ENCODE measurements around the gene MKNK1.
A peak's percentile ranks its signal among the peaks of the same experiment; 100 is the strongest.

MKNK1 gene

DNA sequence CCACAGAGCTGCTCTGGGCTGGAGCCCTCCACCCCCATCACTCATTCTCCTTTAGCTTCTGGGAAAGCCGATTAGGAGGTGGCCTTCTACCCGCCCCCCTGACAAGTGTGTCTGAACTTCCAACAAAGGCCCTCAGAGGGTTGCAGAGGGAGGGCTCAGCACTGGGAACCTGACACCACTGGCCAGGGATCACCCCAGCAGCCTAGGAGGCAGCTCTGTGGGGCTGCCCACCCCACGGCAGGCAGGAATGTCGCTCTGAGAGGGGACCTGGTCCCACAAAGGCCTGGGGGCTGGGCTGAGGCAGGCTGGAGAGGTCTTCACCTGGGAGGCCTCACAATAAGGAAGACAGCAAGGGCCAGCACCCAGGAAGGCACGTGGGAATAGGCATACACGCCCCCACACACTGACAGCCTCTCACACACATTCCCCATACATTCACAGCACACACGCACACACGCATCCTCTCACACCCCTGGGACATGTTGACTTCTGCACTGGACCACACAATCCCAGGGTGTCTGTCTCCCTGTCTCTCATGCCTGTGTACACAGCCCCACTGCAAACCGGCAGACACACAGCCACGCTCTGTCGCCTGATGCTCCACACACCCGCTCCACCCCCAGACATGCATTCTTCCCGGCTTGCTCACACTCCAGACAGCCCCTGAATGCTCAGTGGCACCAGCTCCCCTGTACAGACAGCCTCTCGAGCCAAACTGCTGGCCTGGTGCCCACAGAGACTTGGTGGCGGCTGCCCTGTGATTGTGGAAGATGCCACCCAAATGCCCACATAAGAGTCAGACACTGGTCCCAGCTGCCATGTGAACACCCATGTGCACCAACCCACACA is 83.8 kb downstream of the MKNK1 start:
- peak in 1 of 2 experiments; percentile 12 for DNase-seq

DNA sequence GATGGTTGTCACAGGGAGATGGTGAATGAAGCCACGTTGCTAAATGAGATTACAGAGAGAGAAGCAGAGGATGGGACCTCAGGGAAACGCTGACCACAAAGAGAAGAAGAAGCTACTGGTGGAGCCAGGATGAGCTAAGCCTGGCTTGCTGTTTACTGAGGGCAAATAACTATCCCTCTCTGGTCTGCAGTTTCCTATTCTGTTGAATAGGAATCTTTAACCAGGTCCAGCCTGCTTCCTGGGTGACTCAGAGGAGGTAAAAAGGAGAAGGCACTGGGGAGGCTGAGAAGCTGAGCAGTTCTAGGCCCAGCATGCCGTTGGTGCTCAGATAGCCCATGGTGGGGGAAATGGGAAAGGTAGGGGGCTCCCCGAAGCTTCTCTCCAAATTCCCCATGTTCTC is 84.9 kb downstream of the MKNK1 start:
- DNase-seq = no peak

DNA sequence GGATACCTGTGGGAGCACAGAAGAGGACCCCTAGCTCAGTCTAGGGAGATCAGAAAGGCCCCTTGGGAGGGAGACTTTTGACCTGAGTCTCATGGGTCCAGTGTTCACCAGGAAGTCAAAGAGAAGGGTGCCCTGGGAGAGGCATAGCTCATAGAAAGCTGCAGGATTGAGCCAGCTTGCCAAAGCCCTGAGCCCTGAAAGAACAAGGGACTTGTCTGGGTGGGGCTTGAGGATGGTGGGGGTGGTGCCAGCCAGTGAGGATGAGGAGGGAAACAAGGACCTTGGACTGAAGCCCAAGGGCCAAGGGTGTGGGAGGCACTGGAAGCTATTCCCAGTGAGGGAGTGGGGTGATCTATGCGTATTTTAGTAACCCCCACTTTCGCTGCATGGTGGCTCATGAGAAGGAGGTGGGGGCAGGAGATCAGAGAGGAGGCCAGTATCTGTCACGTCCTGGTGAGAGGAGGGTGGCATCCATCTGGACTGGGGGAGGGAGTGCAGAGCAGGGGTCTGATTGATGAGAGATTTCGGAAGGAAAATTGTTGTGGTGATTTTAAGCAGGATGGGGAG is 86.1 kb downstream of the MKNK1 start:
- no peak for DNase-seq

DNA sequence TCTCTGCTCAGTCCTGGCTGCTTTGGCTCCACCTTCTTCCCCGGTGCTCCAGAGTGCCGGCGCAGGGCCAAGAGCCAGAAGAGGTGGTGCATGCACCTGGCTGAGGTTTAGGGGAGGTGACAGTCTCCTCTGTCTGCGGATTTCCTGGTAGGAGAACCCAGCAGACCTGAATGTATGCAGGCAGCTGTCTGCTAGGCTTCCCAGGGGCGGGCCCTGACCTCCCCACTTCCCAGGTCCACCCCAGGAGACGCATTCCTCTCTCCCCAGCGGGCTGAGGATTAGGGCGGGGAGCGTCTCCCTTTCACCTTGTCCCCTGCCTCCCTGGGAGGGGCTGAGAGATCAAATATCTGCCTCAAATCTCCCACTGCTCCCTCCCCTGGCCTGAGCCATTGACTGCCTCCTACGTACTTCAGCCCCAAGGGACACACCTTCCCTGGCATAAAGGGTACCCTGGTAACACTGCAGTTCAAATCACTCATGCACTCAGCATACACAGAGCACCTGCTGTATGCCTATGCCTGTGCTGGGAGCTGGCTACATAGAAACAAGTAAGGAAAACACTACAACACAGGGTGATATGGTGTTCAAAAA is 87.0 kb downstream of the MKNK1 start:
- DNase-seq = peak in 1 of 2 experiments; percentile 21

DNA sequence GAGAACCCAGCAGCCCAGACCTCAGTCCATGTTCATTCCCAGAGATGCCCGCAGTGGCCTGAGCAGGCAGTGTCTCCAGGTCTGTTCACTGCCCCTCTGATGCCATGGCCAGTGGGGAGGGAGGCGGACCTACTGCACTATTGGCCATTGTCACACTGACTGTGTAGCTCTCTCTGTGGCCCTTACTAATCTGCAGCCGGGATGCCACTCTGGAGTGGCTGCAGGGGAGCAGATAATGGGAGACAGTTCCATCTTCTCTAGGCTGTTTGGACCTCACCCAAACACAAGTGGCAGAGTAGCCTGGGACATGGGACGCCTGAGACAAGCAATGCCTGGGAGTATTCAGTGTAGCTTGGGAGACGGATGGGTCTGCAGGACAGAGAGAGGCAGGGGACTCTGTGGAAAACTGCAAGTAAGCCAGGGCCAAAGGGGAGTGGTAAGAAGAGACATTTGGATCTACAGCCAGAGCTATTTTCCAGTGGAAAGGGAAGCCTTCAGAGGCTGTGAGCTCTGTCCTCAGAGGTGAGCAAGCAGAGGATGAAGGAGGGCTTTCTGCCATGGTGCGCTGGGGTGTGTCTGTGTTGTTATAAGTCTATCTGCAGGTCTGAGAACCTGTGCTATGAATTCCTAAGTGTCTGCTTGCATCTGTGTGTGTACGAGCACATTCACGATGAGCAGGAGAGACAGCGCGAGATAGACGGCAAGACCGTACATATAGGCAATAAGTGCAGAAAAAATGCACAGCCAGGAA is 87.7 kb downstream of the MKNK1 start:
- no peak for DNase-seq

DNA sequence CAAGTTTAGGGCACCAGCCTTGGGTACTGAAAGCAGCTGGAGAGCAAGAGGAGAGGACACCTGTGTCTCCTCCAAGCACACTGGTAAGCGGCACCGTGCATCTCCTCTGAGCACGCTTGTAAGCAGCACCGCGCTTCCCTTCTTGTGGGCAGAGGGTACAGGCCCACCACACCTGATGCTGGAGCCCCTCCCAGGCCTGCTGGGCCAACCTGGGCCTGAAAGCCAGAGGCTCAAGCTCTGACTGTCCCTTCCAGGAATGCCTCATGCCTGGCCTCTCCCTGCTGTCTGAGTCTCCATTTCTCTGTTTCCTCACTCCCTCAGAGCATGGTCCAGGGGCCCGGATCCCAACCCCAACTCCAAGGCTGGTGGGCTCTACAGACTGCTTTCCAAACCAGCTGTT is 88.5 kb downstream of the MKNK1 start:
- no peak for DNase-seq

DNA sequence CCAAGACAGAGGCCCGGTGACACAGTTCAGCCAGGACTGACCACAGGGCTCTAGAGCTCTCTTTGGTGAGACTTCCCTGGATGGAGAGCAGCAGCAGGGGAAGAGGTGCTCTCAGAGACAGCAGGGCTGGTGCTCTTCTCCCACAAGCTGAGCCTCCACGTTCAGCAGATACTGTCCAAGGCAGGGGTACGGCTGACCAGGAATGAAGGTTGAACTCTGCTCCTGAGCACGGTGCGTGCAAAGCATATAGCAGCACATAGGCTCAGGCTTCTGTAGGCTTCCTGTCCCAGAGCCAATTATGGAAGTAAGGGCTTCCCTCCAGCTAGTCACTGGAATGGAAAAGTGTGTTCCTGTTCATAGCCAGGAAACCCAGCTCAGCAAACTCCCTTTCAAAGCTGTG is 90.5 kb downstream of the MKNK1 start:
- DNase-seq = no peak

DNA sequence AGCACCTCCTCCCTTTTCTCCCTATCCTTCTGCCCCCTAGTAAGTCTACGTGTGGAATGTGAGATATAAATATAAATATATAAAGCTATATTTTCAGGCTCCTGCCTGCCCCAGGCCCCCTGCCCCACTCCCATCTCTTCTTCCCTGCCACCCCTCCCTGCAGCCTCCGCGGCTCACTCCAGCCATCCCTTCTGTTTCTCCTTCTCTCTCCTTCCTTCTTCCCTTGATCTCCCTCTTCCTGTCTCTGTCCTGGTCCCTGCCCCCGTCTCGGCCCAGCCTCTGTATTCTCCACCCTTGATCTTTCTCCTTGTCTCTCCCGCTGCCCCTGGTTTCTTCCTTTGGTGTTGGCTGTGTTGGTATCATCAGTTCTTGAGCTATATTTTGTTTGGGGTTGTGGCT is 91.3 kb downstream of the MKNK1 start:
- DNase-seq = no peak

DNA sequence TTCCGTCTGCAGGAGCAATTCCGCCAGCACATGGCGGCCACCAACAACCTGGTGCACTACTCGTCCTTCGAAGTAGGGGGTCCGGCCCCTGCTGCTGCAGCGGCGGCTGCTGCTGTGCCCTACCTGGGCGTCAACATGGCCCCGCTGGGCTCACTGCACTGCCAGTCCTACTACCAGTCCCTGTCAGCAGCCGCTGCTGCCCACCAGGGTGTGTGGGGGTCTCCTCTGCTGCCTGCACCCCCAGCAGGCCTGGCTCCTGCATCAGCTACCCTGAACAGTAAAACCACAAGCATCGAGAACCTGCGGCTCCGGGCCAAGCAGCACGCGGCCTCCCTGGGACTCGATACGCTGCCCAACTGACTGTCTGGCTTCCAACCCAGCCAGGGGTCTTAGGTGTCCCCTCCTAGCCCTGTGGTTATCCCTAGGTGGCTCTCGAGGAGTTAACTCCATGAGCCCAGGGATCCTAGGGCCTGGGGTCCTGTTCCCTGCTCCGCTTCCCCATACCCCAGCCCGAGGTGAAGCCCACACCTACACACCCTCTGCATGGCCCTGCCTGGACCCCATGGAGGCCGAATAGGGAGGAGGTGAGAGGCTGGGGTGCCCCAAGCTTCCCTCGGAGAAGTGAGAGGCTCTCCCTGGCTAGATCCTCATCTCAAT is 91.8 kb downstream of the MKNK1 start:
- no peak for DNase-seq

DNA sequence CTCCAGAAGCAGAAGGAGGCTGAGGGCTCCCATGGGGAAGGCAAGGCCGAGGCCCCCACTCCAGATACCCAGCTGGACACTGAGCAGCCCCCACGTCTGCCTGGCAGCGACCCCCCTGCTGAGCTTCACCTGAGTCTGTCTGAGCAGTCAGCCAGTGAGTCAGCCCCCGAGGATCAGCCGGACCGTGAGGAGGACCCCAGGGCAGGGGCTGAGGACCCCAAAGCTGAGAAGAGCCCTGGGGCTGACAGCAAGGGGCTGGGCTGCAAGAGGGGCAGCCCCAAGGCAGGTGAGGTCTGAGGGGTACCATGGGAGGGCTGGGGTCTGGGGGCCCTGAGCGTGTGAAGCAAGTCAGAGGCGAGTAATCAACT is 93.1 kb downstream of the MKNK1 start:
- DNase-seq = no peak

DNA sequence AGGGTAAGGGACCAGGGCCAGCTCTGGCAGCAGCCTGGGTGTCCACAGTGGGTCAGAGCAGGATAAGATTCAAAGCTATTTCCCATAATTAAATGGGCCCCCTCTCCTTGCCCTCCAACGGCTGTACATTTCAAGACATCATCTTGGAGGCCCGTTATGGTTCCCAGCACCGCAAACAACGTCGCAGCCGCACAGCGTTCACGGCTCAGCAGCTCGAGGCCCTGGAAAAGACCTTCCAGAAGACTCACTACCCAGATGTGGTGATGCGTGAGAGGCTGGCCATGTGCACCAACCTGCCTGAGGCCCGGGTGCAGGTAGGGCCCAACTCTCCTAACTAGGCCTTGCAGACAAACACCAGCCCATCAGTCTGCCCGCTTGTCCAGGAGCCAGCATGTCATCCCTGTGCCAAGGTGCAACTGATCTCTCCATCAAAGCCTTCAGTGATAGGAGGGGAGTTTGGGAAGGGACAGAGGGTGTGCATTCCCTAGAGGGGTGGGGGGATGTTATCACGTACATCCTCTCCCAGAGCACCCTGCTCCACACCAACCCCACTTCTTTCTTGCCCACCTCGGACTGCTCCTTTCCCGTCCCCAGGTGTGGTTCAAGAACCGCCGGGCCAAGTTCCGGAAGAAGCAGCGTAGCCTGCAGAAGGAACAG is 93.6 kb downstream of the MKNK1 start:
- DNase-seq = no peak

DNA sequence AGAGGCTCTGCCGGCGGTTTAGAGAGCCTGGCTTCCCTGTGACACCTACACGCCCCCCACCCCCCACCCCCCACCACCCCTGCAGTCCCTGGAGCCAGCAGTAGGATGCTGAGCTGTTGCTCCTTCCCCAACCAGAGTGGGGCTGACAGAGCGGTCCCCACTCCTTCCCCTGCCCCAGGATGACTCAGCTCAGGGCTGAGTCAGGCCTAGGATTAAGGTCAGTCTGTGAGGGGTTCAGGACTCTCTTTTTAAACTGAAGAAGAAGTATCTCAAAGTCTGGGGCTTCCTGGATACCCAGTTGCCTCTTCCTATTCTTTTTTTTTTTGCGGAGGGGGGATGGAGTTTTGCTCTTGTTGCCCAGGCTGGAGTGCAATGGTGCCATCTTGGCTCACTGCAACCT is 95.3 kb downstream of the MKNK1 start:
- DNase-seq = no peak
